Right lobe of liver (tissue), 6 donors: ENCODE measurements around the gene ARNT2. TPM values are rescaled to one million over a fixed set of nuclear protein-coding genes. Genes with fewer than 3 reads are reported as not detected.
A peak's percentile ranks its signal among the peaks of the same experiment; 100 is the strongest.

Experiments
- ATAC-seq, 4 donors: fragments of 200-7000 bp; cut with Tn5 transposase; one replicate each; pipeline ENCODE4 v1.9.1; 2020; ENCODE audit warnings: mild to moderate bottlenecking in 4 of 4, moderate library complexity in 4 of 4
- DNase-seq, 3 donors: peaks; one replicate each; pipeline ENCODE4 v3.0.0-alpha.2; 2020
- H3K27ac ChIP-seq, 3 donors: fragments of 200-600 bp; one replicate each; pipeline ENCODE4 v1.8.0; 2022
- H3K27me3 ChIP-seq, 2 donors: fragments of 200-600 bp; one replicate each; pipeline ENCODE4 v1.8.0; 2022
- H3K36me3 ChIP-seq, 4 donors: fragments of 200-600 bp; sonication (generic) in 1 of 4; one replicate each; pipeline versions ENCODE4 v1.5.1 to v1.8.0; 2017 to 2022; ENCODE audit warnings: control low read depth in 1 of 4
- H3K4me1 ChIP-seq, 4 donors: fragments of 200-600 bp; sonication (generic) in 1 of 4; one replicate each; pipeline versions ENCODE4 v1.5.1 to v1.8.0; 2017 to 2022; ENCODE audit warnings: control low read depth in 1 of 4
- H3K4me3 ChIP-seq, 3 donors: fragments of 200-600 bp; one replicate each; pipeline ENCODE4 v1.8.0; 2022
- H3K9me3 ChIP-seq, 4 donors: fragments of 200-600 bp; sonication (generic) in 1 of 4; one replicate each; pipeline versions ENCODE4 v1.5.1 to v1.8.0; 2017 to 2022; ENCODE audit warnings: control low read depth in 1 of 4
- CTCF ChIP-seq, 4 donors: fragments of 200-600 bp in 3 of 4; fragments of 450-650 bp in 1 of 4; IDR thresholded peaks; one replicate each; pipeline versions ENCODE4 v1.5.1 to v1.8.0; 2016 to 2022; ENCODE audit warnings: antibody characterized with exemption in 4 of 4, mild to moderate bottlenecking in 2 of 4
- POLR2A ChIP-seq: fragments of 450-650 bp; IDR thresholded peaks from one replicate; pipeline ENCODE4 v1.6.1; 2017; ENCODE audit warnings: antibody characterized with exemption, mild to moderate bottlenecking
- WGBS: methylation state at CpG from one replicate; pipeline ENCODE4 v1.1.6; 2018; ENCODE audit warnings: low coverage, low lambda C conversion rate; ENCODE audit not compliant: insufficient coverage; ENCODE audit errors: missing lambda C conversion rate; 5-methylcytosine and 5-hydroxymethylcytosine counted together
- intact Hi-C, 2 donors: fragments of 100-400 bp; cut with DNase I; formaldehyde crosslinking; loops; one replicate each; pipeline versions ENCODE4 v1.11.2 to v1.14.1; 2022
- total RNA-seq, 6 experiments: library from RNA; depleted of rRNA in 2 of 6; stranded (reverse); fragments of >200 nt in 2 of 6; fragmentation: NEBNext Ultra II Directional in 3 of 6; extraction: Animal tissue kit (Norgen Biotek cat#: 25700) in 3 of 6; gene quantifications; one replicate each; pipeline versions ENCODE4 v1.1.0 to v1.2.4, GENCODE V29; 2016 to 2023
- donor health status: DM: no; HTN: yes; CAD: no.
- donor health status: DM: no; HTN: no; CAD: no.
- donor health status: DM: no; HTN: no; CAD: no.
- donor health status: DM: no; HTN: yes; CAD: no.
- donor health status: DM: no; HTN: yes; CAD: no.

The ARNT2 gene
- total RNA-seq, 6 experiments from 2014 or later, result 0.12 to 1.3 (median 0.46) TPM

GRCh38 chr15:80450811-80451321 lies 46.7 kb downstream of the ARNT2 start:
- WGBS, result 50% methylated on average over 13 of the region's 14 CpGs
- Histone ChIP-seq H3K27me3 (no peaks in the 10 kb centered on the region), H3K4me1 (peaks cover 0 to 4% (median 0%) of the 10 kb centered on the region in 4 donors), H3K4me3 (no peak overlapping the region), H3K9me3 (no peaks in the 10 kb centered on the region), H3K27ac (no peak overlapping the region), H3K36me3 (no peaks in the 10 kb centered on the region)
- TF ChIP-seq POLR2A (no peak), CTCF (IDR thresholded peaks at IDR 0.05) (no peak)
- DNase-seq (no peak), ATAC-seq (peak in 2 of 4 donors; percentile 10 to 26)
- intact Hi-C loops, result loop anchor here (10.0 kb wide), 3 partner anchors 324 to 524 kb away; partner anchors contain the start of gene CEMIP (in 1 of the 2)

- Histone ChIP-seq H3K27ac (no peak overlapping the region), H3K36me3 (no peaks in the 10 kb centered on the region), H3K4me3 (no peak overlapping the region), H3K9me3 (no peaks in the 10 kb centered on the region), H3K27me3 (no peaks in the 10 kb centered on the region), H3K4me1 (peaks cover 0 to 4% (median 0%) of the 10 kb centered on the region in 4 donors)
- no peak for TF ChIP-seq CTCF (IDR thresholded peaks at IDR 0.05)
- no peak for TF ChIP-seq POLR2A
- intact Hi-C loops, result loop anchor here (10.0 kb wide), 3 partner anchors 323 to 523 kb away; partner anchors contain the start of gene CEMIP (in 1 of the 2)
- WGBS, result no CpG with 5 or more reads among the region's 4 CpGs
- DNase-seq, result no peak
- no peak for ATAC-seq
Measured at GRCh38 chr15:80452166-80452565, 48.0 kb downstream of the ARNT2 start.

GRCh38 chr15:80455051-80455648 lies 51.0 kb downstream of the ARNT2 start:
- Histone ChIP-seq H3K27ac (no peak overlapping the region), H3K9me3 (no peaks in the 10 kb centered on the region), H3K36me3 (no peaks in the 10 kb centered on the region), H3K4me3 (no peak overlapping the region), H3K4me1 (peaks cover 0 to 4% (median 0%) of the 10 kb centered on the region in 4 donors), H3K27me3 (no peaks in the 10 kb centered on the region)
- ATAC-seq (no peak), DNase-seq (no peak)
- intact Hi-C loops, result loop anchor here (10.0 kb wide), 3 partner anchors 320 to 520 kb away; partner anchors contain the start of gene CEMIP (in 1 of the 2)
- 40% methylated on average over 2 of the region's 6 CpGs for WGBS
- TF ChIP-seq POLR2A (no peak), CTCF (IDR thresholded peaks at IDR 0.05) (no peak)

DNA sequence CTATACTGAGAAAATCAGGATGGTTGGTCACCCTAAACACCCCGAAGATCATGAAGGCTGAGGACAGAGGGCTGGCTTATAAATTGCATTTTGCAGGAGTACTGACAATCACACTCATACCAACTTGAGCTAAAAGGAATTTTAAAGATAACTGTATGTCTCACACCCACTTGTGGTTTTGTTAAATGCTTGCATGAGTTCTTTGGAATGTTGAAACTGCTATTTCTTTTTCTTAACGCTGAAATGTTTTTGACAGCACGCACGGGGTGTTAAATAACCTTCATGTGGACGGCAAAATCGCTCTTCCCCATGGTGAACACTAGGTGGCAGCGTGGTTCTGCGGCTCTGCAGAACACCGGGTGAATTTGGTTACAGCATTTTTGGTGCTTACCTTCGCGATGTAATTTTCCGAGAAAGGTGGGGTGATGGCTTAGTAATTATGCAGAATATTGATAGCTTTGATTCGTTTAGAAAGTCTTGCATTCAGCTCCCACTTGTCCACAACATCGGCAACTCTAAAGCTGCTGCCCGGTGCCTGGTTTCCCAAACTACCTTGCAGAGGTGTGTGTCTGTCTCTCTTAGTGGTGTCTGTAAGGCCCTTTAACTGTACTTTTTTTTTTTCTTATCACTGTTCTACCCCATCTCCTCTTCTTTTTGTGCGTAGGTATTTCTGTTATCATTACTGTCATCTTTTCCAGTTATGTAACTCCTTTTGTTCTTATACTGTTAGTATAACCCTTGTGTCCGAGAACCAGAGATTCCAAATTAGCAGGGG lies 51.7 kb downstream of the ARNT2 start:
- TF ChIP-seq CTCF (IDR thresholded peaks at IDR 0.05) (peak; percentile 83 to 94 (median 91)), POLR2A (no peak)
- H3K4me1 ChIP-seq, result peaks cover 0 to 4% (median 0%) of the 10 kb centered on the region in 4 donors
- no peak overlapping the region for H3K27ac ChIP-seq
- ATAC-seq (peak; percentile 84 to 90 (median 88)), DNase-seq (peak in 2 of 3 donors; percentile 42 to 63)
- WGBS, result 8% methylated on average over 15 of the region's 17 CpGs
- no peaks in the 10 kb centered on the region for H3K36me3 ChIP-seq
- H3K4me3 ChIP-seq, result no peak overlapping the region
- no peaks in the 10 kb centered on the region for H3K9me3 ChIP-seq
- intact Hi-C loops, result loop anchor here (10.0 kb wide), 3 partner anchors 319 to 519 kb away; partner anchors contain the start of gene CEMIP (in 1 of the 2)
- no peaks in the 10 kb centered on the region for H3K27me3 ChIP-seq
